ENCODE data around the gene ERC2.

ERC2 gene

GRCh38 chr3:55668359-55668758 is 799.9 kb downstream of the ERC2 start:
- no peak overlapping the region for H3K27ac ChIP-seq (ENCODE audit: low read depth, low read length, poor library complexity, severe bottlenecking)
- no peak overlapping the region for H3K4me3 ChIP-seq (ENCODE audit: low read depth, low read length, poor library complexity, severe bottlenecking)
- no peak for TF ChIP-seq EZH2 (IDR thresholded peaks at IDR 0.05; ENCODE audit: borderline replicate concordance, low read length)
- H3K9ac ChIP-seq (ENCODE audit: low read length) = no peak overlapping the region
- no peak overlapping the region for H2AFZ ChIP-seq (ENCODE audit: low read length)
- H4K20me1 ChIP-seq (ENCODE audit: insufficient read depth, low read length) = no peaks in the 10 kb centered on the region
- no peaks in the 10 kb centered on the region for H3K79me2 ChIP-seq (ENCODE audit: insufficient read depth, low read length)
- H3K27me3 ChIP-seq (ENCODE audit: insufficient read depth, low read length) = no peaks in the 10 kb centered on the region
- no peaks in the 10 kb centered on the region for H3K36me3 ChIP-seq (ENCODE audit: insufficient read depth, low read length)
- H3K4me1 ChIP-seq (ENCODE audit: insufficient read depth, low read length, severe bottlenecking) = no peaks in the 10 kb centered on the region
- no peaks in the 10 kb centered on the region for H3K9me3 ChIP-seq (ENCODE audit: low read length)
- H3K9me2 ChIP-seq (ENCODE audit: low read depth, low read length) = no peaks in the 10 kb centered on the region
- no peak overlapping the region for H3K4me2 ChIP-seq (ENCODE audit: low read length)
- H3F3A ChIP-seq (ENCODE audit: insufficient read depth, low read length) = no peaks in the 10 kb centered on the region

- H3K27me3 ChIP-seq (ENCODE audit: insufficient read depth, low read length) = no peaks in the 10 kb centered on the region
- TF ChIP-seq CTCF (IDR thresholded peaks at IDR 0.05; ENCODE audit: low read length) (no peak), EZH2 (IDR thresholded peaks at IDR 0.05; ENCODE audit: borderline replicate concordance, low read length) (no peak)
- no peak overlapping the region for H3K9ac ChIP-seq (ENCODE audit: low read length)
- H3K9me2 ChIP-seq (ENCODE audit: low read depth, low read length) = no peaks in the 10 kb centered on the region
- no peaks in the 10 kb centered on the region for H3K79me2 ChIP-seq (ENCODE audit: insufficient read depth, low read length)
- peaks cover 17% of the 10 kb centered on the region for H3K4me1 ChIP-seq (ENCODE audit: insufficient read depth, low read length, severe bottlenecking)
- H2AFZ ChIP-seq (ENCODE audit: low read length) = no peak overlapping the region
- no peak overlapping the region for H3K4me2 ChIP-seq (ENCODE audit: low read length)
- H3K4me3 ChIP-seq (ENCODE audit: low read depth, low read length, poor library complexity, severe bottlenecking) = no peak overlapping the region
- H3K27ac ChIP-seq (ENCODE audit: low read depth, low read length, poor library complexity, severe bottlenecking) = no peak overlapping the region
- H4K20me1 ChIP-seq (ENCODE audit: insufficient read depth, low read length) = no peaks in the 10 kb centered on the region
- no peaks in the 10 kb centered on the region for H3F3A ChIP-seq (ENCODE audit: insufficient read depth, low read length)
- no peaks in the 10 kb centered on the region for H3K36me3 ChIP-seq (ENCODE audit: insufficient read depth, low read length)
- H3K9me3 ChIP-seq (ENCODE audit: low read length) = no peaks in the 10 kb centered on the region
These were observed 803.9 kb downstream of the ERC2 start for GRCh38 chr3:55664387-55664786.

GRCh38 chr3:55662683-55663082 is 805.6 kb downstream of the ERC2 start:
- no peaks in the 10 kb centered on the region for H3K9me3 ChIP-seq (ENCODE audit: low read length)
- H3K36me3 ChIP-seq (ENCODE audit: insufficient read depth, low read length) = no peaks in the 10 kb centered on the region
- no peak overlapping the region for H2AFZ ChIP-seq (ENCODE audit: low read length)

More at GRCh38 chr3:55662683-55663082, 805.6 kb downstream of the ERC2 start:
- H3K9ac ChIP-seq (ENCODE audit: low read length) = no peak overlapping the region
- H3K4me3 ChIP-seq (ENCODE audit: low read depth, low read length, poor library complexity, severe bottlenecking) = no peak overlapping the region
- H3K79me2 ChIP-seq (ENCODE audit: insufficient read depth, low read length) = no peaks in the 10 kb centered on the region
- H3K27me3 ChIP-seq (ENCODE audit: insufficient read depth, low read length) = no peaks in the 10 kb centered on the region
- no peak overlapping the region for H3K27ac ChIP-seq (ENCODE audit: low read depth, low read length, poor library complexity, severe bottlenecking)
- H3K4me2 ChIP-seq (ENCODE audit: low read length) = no peak overlapping the region
- TF ChIP-seq EZH2 (IDR thresholded peaks at IDR 0.05; ENCODE audit: borderline replicate concordance, low read length) = no peak
- no peak for TF ChIP-seq CTCF (IDR thresholded peaks at IDR 0.05; ENCODE audit: low read length)
- H3K9me2 ChIP-seq (ENCODE audit: low read depth, low read length) = no peaks in the 10 kb centered on the region
- no peaks in the 10 kb centered on the region for H4K20me1 ChIP-seq (ENCODE audit: insufficient read depth, low read length)
- peaks cover 29% of the 10 kb centered on the region for H3K4me1 ChIP-seq (ENCODE audit: insufficient read depth, low read length, severe bottlenecking)
- no peaks in the 10 kb centered on the region for H3F3A ChIP-seq (ENCODE audit: insufficient read depth, low read length)
